Measurements from ENCODE around the gene RASGRP1. TPM values are rescaled to one million over a fixed set of nuclear protein-coding genes. Genes with fewer than 3 reads are reported as not detected.

Gene RASGRP1
- total RNA-seq, 3 donors from 2014 or later (not counting 1 experiment from before 2014, with no cell fraction given), result 65.9 to 122 (median 96.5) TPM

DNA sequence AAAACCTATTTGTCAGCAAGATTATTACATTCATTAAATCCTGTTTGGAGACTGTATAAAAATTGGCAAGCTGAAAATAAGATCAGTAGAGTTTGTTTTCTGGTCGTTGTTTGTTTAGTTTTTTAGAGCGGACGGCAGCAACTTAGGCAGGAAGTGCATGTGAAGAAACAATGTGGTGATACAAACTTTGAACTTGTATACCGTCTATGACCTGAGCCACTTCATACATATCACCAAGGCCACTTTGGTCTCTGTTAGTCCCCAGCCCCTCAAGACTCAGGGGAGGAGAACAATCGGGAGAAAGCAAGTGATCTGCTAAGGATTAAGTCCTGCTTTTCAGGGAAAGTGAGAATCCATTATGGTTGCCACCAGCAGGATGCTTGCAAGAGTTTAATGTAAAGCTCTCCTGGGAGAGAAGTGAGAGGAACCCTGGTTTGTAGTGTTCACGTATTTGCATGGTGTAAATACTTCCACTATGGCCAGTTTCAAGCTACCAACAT is 31.1 kb downstream of the RASGRP1 start:
- ATAC-seq, result peak; percentile 50 to 62 (median 59)
- no peak for TF ChIP-seq CTCF (IDR thresholded peaks at IDR 0.05)
- Mint-ChIP-seq H3K4me3 (no peak overlapping the region), H3K9me3 (no peaks in the 10 kb centered on the region), H3K36me3 (no peaks in the 10 kb centered on the region), H3K27me3 (ENCODE audit: low read depth in 2 of 2) (no peaks in the 10 kb centered on the region), H3K4me1 (peaks cover 97 to 98% of the 10 kb centered on the region in 2 donors), H3K27ac (peak overlapping the region; percentile 17 to 82)
- H3K27ac ChIP-seq (ENCODE audit: low read length), result no peak overlapping the region
- intact Hi-C loops (cut with micrococcal nuclease), result loop anchor here (5.0 kb wide), 2 partner anchors 36 to 39 kb away; no protein-coding TSS in a partner anchor
- WGBS (ENCODE audit: insufficient coverage), result 59% methylated on average over 5 of the region's 6 CpGs
- peak in 1 of 2 donors; percentile 31 for DNase-seq
- peaks cover 12% of the 10 kb centered on the region for H3K36me3 ChIP-seq (ENCODE audit: control insufficient read depth, insufficient read depth, low read length)
- no peaks in the 10 kb centered on the region for H3K9me3 ChIP-seq (ENCODE audit: control insufficient read depth, insufficient read depth, low read length)
- H3K4me3 ChIP-seq (ENCODE audit: low read length), result no peak overlapping the region
- peaks cover 43% of the 10 kb centered on the region for H3K4me1 ChIP-seq (ENCODE audit: control insufficient read depth, insufficient read depth, low read length)
- H3K27me3 ChIP-seq (ENCODE audit: control insufficient read depth, insufficient read depth, low read length), result no peaks in the 10 kb centered on the region

GRCh38 chr15:38532728-38533127 is 31.9 kb downstream of the RASGRP1 start:
- WGBS (ENCODE audit: insufficient coverage), result 97% methylated on average over 3 of the region's 3 CpGs
- peak overlapping the region; percentile 17 to 82 for H3K27ac Mint-ChIP-seq
- H3K36me3 Mint-ChIP-seq, result no peaks in the 10 kb centered on the region
- no peaks in the 10 kb centered on the region for H3K27me3 Mint-ChIP-seq (ENCODE audit: low read depth in 2 of 2)
- no peak overlapping the region for H3K4me3 Mint-ChIP-seq
- no peak for DNase-seq
- peaks cover 97% of the 10 kb centered on the region in 2 donors for H3K4me1 Mint-ChIP-seq
- Histone ChIP-seq H3K36me3 (ENCODE audit: control insufficient read depth, insufficient read depth, low read length) (peaks cover 12% of the 10 kb centered on the region), H3K9me3 (ENCODE audit: control insufficient read depth, insufficient read depth, low read length) (no peaks in the 10 kb centered on the region), H3K27ac (ENCODE audit: low read length) (no peak overlapping the region), H3K4me1 (ENCODE audit: control insufficient read depth, insufficient read depth, low read length) (peaks cover 38% of the 10 kb centered on the region), H3K27me3 (ENCODE audit: control insufficient read depth, insufficient read depth, low read length) (no peaks in the 10 kb centered on the region), H3K4me3 (ENCODE audit: low read length) (no peak overlapping the region)
- ATAC-seq, result no peak
- intact Hi-C loops (cut with micrococcal nuclease), result loop anchor here (5.0 kb wide), 2 partner anchors 35 to 40 kb away; no protein-coding TSS in a partner anchor
- no peaks in the 10 kb centered on the region for H3K9me3 Mint-ChIP-seq
- no peak for TF ChIP-seq CTCF (IDR thresholded peaks at IDR 0.05)

- Mint-ChIP-seq H3K27ac (peak overlapping the region; percentile 17 to 82), H3K36me3 (no peaks in the 10 kb centered on the region), H3K9me3 (no peaks in the 10 kb centered on the region), H3K4me1 (peaks cover 90 to 94% of the 10 kb centered on the region in 2 donors), H3K27me3 (ENCODE audit: low read depth in 2 of 2) (no peaks in the 10 kb centered on the region), H3K4me3 (no peak overlapping the region)
- no peak for TF ChIP-seq CTCF (IDR thresholded peaks at IDR 0.05)
- H3K27me3 ChIP-seq (ENCODE audit: control insufficient read depth, insufficient read depth, low read length), result no peaks in the 10 kb centered on the region
- H3K9me3 ChIP-seq (ENCODE audit: control insufficient read depth, insufficient read depth, low read length), result no peaks in the 10 kb centered on the region
- peaks cover 29% of the 10 kb centered on the region for H3K4me1 ChIP-seq (ENCODE audit: control insufficient read depth, insufficient read depth, low read length)
- ATAC-seq (no peak), DNase-seq (no peak)
- 82% methylated on average over 2 of the region's 4 CpGs for WGBS (ENCODE audit: insufficient coverage)
- peaks cover 17% of the 10 kb centered on the region for H3K36me3 ChIP-seq (ENCODE audit: control insufficient read depth, insufficient read depth, low read length)
- no peak overlapping the region for H3K27ac ChIP-seq (ENCODE audit: low read length)
- H3K4me3 ChIP-seq (ENCODE audit: low read length), result no peak overlapping the region
- intact Hi-C loops (cut with micrococcal nuclease), result loop anchor here (5.0 kb wide), 2 partner anchors 34 to 41 kb away; no protein-coding TSS in a partner anchor
Observed at GRCh38 chr15:38531509-38531908, 33.1 kb downstream of the RASGRP1 start.

GRCh38 chr15:38530113-38530512 is 34.5 kb downstream of the RASGRP1 start:
- Histone ChIP-seq H3K4me1 (ENCODE audit: control insufficient read depth, insufficient read depth, low read length) (peaks cover 18% of the 10 kb centered on the region), H3K4me3 (ENCODE audit: low read length) (no peak overlapping the region), H3K27me3 (ENCODE audit: control insufficient read depth, insufficient read depth, low read length) (no peaks in the 10 kb centered on the region), H3K9me3 (ENCODE audit: control insufficient read depth, insufficient read depth, low read length) (no peaks in the 10 kb centered on the region), H3K36me3 (ENCODE audit: control insufficient read depth, insufficient read depth, low read length) (peaks cover 23% of the 10 kb centered on the region), H3K27ac (ENCODE audit: low read length) (no peak overlapping the region)
- peak overlapping the region; percentile 61 to 69 for H3K27ac Mint-ChIP-seq
- ATAC-seq (peak in 2 of 3 donors; percentile 31 to 65), DNase-seq (no peak)
- no peaks in the 10 kb centered on the region for H3K9me3 Mint-ChIP-seq
- WGBS (ENCODE audit: insufficient coverage), result 80% methylated on average over 1 of the region's 1 CpG
- TF ChIP-seq CTCF (IDR thresholded peaks at IDR 0.05), result no peak
- peaks cover 76 to 83% of the 10 kb centered on the region in 2 donors for H3K4me1 Mint-ChIP-seq
- no peak overlapping the region for H3K4me3 Mint-ChIP-seq
- H3K36me3 Mint-ChIP-seq, result no peaks in the 10 kb centered on the region
- intact Hi-C loops (cut with micrococcal nuclease), result loop anchor here (5.0 kb wide), 2 partner anchors 33 to 42 kb away; no protein-coding TSS in a partner anchor
- H3K27me3 Mint-ChIP-seq (ENCODE audit: low read depth in 2 of 2), result no peaks in the 10 kb centered on the region
